ENCODE data around the gene PIP5K1A. TPM values are rescaled to one million over a fixed set of nuclear protein-coding genes. Genes with fewer than 3 reads are reported as not detected.

PIP5K1A gene
- total RNA-seq, 2 experiments from 2014 or later = 41.7 to 44.7 TPM

GRCh38 chr1:151243683-151244216 is 45.4 kb downstream of the PIP5K1A start:
- TF ChIP-seq, protein P1, sequence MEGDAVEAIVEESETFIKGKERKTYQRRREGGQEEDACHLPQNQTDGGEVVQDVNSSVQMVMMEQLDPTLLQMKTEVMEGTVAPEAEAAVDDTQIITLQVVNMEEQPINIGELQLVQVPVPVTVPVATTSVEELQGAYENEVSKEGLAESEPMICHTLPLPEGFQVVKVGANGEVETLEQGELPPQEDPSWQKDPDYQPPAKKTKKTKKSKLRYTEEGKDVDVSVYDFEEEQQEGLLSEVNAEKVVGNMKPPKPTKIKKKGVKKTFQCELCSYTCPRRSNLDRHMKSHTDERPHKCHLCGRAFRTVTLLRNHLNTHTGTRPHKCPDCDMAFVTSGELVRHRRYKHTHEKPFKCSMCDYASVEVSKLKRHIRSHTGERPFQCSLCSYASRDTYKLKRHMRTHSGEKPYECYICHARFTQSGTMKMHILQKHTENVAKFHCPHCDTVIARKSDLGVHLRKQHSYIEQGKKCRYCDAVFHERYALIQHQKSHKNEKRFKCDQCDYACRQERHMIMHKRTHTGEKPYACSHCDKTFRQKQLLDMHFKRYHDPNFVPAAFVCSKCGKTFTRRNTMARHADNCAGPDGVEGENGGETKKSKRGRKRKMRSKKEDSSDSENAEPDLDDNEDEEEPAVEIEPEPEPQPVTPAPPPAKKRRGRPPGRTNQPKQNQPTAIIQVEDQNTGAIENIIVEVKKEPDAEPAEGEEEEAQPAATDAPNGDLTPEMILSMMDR (IDR thresholded peaks at IDR 0.05) = no peak
- H3K9me3 Mint-ChIP-seq = no peaks in the 10 kb centered on the region
- CTCF ChIA-PET = no interaction called here
- Histone ChIP-seq H3K36me3 (ENCODE audit: insufficient read depth, low read length) (peaks cover 75% of the 10 kb centered on the region), H3K9me3 (ENCODE audit: control insufficient read depth in 1 of 2, insufficient read depth in 1 of 2, low read length in 2 of 2) (no peaks in the 10 kb centered on the region), H3K27me3 (ENCODE audit: control insufficient read depth in 1 of 2, insufficient read depth in 2 of 2, low read length in 2 of 2) (no peaks in the 10 kb centered on the region), H3K4me1 (ENCODE audit: insufficient read depth, low read length) (no peaks in the 10 kb centered on the region), H3K4me3 (ENCODE audit: low read length) (no peak overlapping the region), H3K27ac (ENCODE audit: low read depth in 1 of 2, low read length in 2 of 2) (no peak overlapping the region)
- H3K4me3 Mint-ChIP-seq = no peak overlapping the region
- ATAC-seq (ENCODE audit: poor library complexity) (no peak), DNase-seq (no peak)
- peaks cover 91% of the 10 kb centered on the region for H3K36me3 Mint-ChIP-seq (ENCODE audit: low read depth)
- H3K27me3 Mint-ChIP-seq = no peaks in the 10 kb centered on the region
- POLR2A ChIA-PET = interaction anchor here (1.0 kb wide), 1 partner anchor 10 kb away, joined by 3 read pairs; no protein-coding TSS in a partner anchor
- no peaks in the 10 kb centered on the region for H3K4me1 Mint-ChIP-seq (ENCODE audit: low read depth)
- intact Hi-C loops (cut with DNase I, micrococcal nuclease) = no loop called here
- H3K27ac Mint-ChIP-seq = no peak overlapping the region

GRCh38 chr1:151246786-151247185 is 48.4 kb downstream of the PIP5K1A start:
- peaks cover 72% of the 10 kb centered on the region for H3K36me3 Mint-ChIP-seq (ENCODE audit: low read depth)
- no peak for DNase-seq
- H3K27me3 Mint-ChIP-seq = no peaks in the 10 kb centered on the region
- Histone ChIP-seq H3K4me1 (ENCODE audit: insufficient read depth, low read length) (no peaks in the 10 kb centered on the region), H3K27me3 (ENCODE audit: control insufficient read depth in 1 of 2, insufficient read depth in 2 of 2, low read length in 2 of 2) (no peaks in the 10 kb centered on the region), H3K4me3 (ENCODE audit: low read length) (no peak overlapping the region), H3K9me3 (ENCODE audit: control insufficient read depth in 1 of 2, insufficient read depth in 1 of 2, low read length in 2 of 2) (no peaks in the 10 kb centered on the region), H3K36me3 (ENCODE audit: insufficient read depth, low read length) (peaks cover 61% of the 10 kb centered on the region), H3K27ac (ENCODE audit: low read depth in 1 of 2, low read length in 2 of 2) (no peak overlapping the region)
- no peaks in the 10 kb centered on the region for H3K9me3 Mint-ChIP-seq
- no peak for ATAC-seq (ENCODE audit: poor library complexity)
- H3K4me3 Mint-ChIP-seq = no peak overlapping the region
- H3K4me1 Mint-ChIP-seq (ENCODE audit: low read depth) = peaks cover 4% of the 10 kb centered on the region
- TF ChIP-seq, protein P1 (IDR thresholded peaks at IDR 0.05) = no peak
- intact Hi-C loops (cut with DNase I, micrococcal nuclease) = no loop called here
- POLR2A ChIA-PET = interaction anchor here (1.0 kb wide), 1 partner anchor 47 kb away, joined by 3 read pairs; no protein-coding TSS in a partner anchor
- H3K27ac Mint-ChIP-seq = no peak overlapping the region
- CTCF ChIA-PET = no interaction called here

GRCh38 chr1:151251656-151252470 is 53.5 kb downstream of the PIP5K1A start:
- Histone ChIP-seq H3K27ac (ENCODE audit: low read depth in 1 of 2, low read length in 2 of 2) (no peak overlapping the region), H3K4me1 (ENCODE audit: insufficient read depth, low read length) (peaks cover 16% of the 10 kb centered on the region), H3K36me3 (ENCODE audit: insufficient read depth, low read length) (peaks cover 23% of the 10 kb centered on the region), H3K9me3 (ENCODE audit: control insufficient read depth in 1 of 2, insufficient read depth in 1 of 2, low read length in 2 of 2) (no peaks in the 10 kb centered on the region), H3K4me3 (ENCODE audit: low read length) (no peak overlapping the region), H3K27me3 (ENCODE audit: control insufficient read depth in 1 of 2, insufficient read depth in 2 of 2, low read length in 2 of 2) (no peaks in the 10 kb centered on the region)
- ChIA-PET POLR2A (interaction anchor here (0.7 to 1.2 kb wide), 6 partner anchors 30 to 227 kb away, joined by 3 to 8 read pairs (median 7); partner anchors contain the start of genes PSMB4, TNFAIP8L2, VPS72 and ZNF687), CTCF (interaction anchor here (0.6 to 2.2 kb wide), 18 partner anchors 10 to 181 kb away, joined by 3 to 16 read pairs (median 4); partner anchors contain the start of genes PSMB4, VPS72 and ZNF687)
- Mint-ChIP-seq H3K9me3 (no peaks in the 10 kb centered on the region), H3K4me3 (peak overlapping the region; percentile 48), H3K4me1 (ENCODE audit: low read depth) (peaks cover 25% of the 10 kb centered on the region), H3K27ac (peak overlapping the region; percentile 4), H3K36me3 (ENCODE audit: low read depth) (peaks cover 33% of the 10 kb centered on the region), H3K27me3 (peaks cover 4% of the 10 kb centered on the region)
- intact Hi-C loops (cut with DNase I, micrococcal nuclease) = loop anchor here (1.0 to 10.0 kb wide), 4 partner anchors 56 to 237 kb away; no protein-coding TSS in a partner anchor
- peak; percentile 38 to 86 (median 57) for DNase-seq
- TF ChIP-seq, protein P1 (IDR thresholded peaks at IDR 0.05) = peak; percentile 90
- peak; percentile 53 for ATAC-seq (ENCODE audit: poor library complexity)

Measured in CD4-positive, alpha-beta T cell (primary cell).